ENCODE results near the gene R3HDM1. TPM values are rescaled to one million over a fixed set of nuclear protein-coding genes. Genes with fewer than 3 reads are reported as not detected.

The R3HDM1 gene
- total RNA-seq, 1 donor from 2014 or later: 44.7 TPM

GRCh38 chr2:135636982-135637381 is 105.7 kb downstream of the R3HDM1 start:
- Histone ChIP-seq H2AFZ (ENCODE audit: low read depth, low read length) (no peak overlapping the region), H3K9me3 (ENCODE audit: insufficient read depth, low read depth, low read length) (no peaks in the 10 kb centered on the region), H3K9ac (ENCODE audit: low read length) (no peak overlapping the region), H4K20me1 (ENCODE audit: insufficient read depth, low read length) (no peaks in the 10 kb centered on the region), H3K4me3 (ENCODE audit: insufficient read depth, low read depth, low read length) (no peak overlapping the region), H3K4me2 (ENCODE audit: low read length) (no peak overlapping the region), H3K4me1 (ENCODE audit: insufficient read depth, low read length) (no peaks in the 10 kb centered on the region), H3K27ac (ENCODE audit: low read depth, low read length) (no peak overlapping the region), H3K27me3 (ENCODE audit: insufficient read depth, low read length) (no peaks in the 10 kb centered on the region), H3K36me3 (ENCODE audit: insufficient read depth, low read length) (peaks cover 16% of the 10 kb centered on the region), H3K79me2 (ENCODE audit: insufficient read depth, low read length) (no peaks in the 10 kb centered on the region)
- DNase-seq (ENCODE audit: low read depth) (no peak), FAIRE-seq (no peak)
- Mint-ChIP-seq H3K9me3 (ENCODE audit: unreplicated experiment) (no peaks in the 10 kb centered on the region), H3K36me3 (ENCODE audit: low read depth, unreplicated experiment) (peaks cover 10% of the 10 kb centered on the region), H3K27me3 (ENCODE audit: low read depth, unreplicated experiment) (no peaks in the 10 kb centered on the region), H3K27ac (ENCODE audit: unreplicated experiment) (no peak overlapping the region), H3K4me1 (ENCODE audit: low read depth, unreplicated experiment) (no peaks in the 10 kb centered on the region), H3K4me3 (ENCODE audit: unreplicated experiment) (no peak overlapping the region)
- TF ChIP-seq EZH2 (IDR thresholded peaks at IDR 0.05; ENCODE audit: insufficient read depth, low read length): no peak
- no peak for TF ChIP-seq CTCF (IDR thresholded peaks at IDR 0.05; ENCODE audit: insufficient read depth, low read depth, low read length)

- no peak overlapping the region for H3K27ac ChIP-seq (ENCODE audit: low read depth, low read length)
- Mint-ChIP-seq H3K4me3 (ENCODE audit: unreplicated experiment) (no peak overlapping the region), H3K4me1 (ENCODE audit: low read depth, unreplicated experiment) (no peaks in the 10 kb centered on the region), H3K27me3 (ENCODE audit: low read depth, unreplicated experiment) (no peaks in the 10 kb centered on the region), H3K36me3 (ENCODE audit: low read depth, unreplicated experiment) (peaks cover 10% of the 10 kb centered on the region), H3K9me3 (ENCODE audit: unreplicated experiment) (no peaks in the 10 kb centered on the region), H3K27ac (ENCODE audit: unreplicated experiment) (no peak overlapping the region)
- H3K4me2 ChIP-seq (ENCODE audit: low read length): no peak overlapping the region
- H3K79me2 ChIP-seq (ENCODE audit: insufficient read depth, low read length): no peaks in the 10 kb centered on the region
- TF ChIP-seq EZH2 (IDR thresholded peaks at IDR 0.05; ENCODE audit: insufficient read depth, low read length) (no peak), CTCF (IDR thresholded peaks at IDR 0.05; ENCODE audit: insufficient read depth, low read depth, low read length) (no peak)
- H3K4me3 ChIP-seq (ENCODE audit: insufficient read depth, low read depth, low read length): no peak overlapping the region
- no peak overlapping the region for H3K9ac ChIP-seq (ENCODE audit: low read length)
- FAIRE-seq: no peak
- H4K20me1 ChIP-seq (ENCODE audit: insufficient read depth, low read length): no peaks in the 10 kb centered on the region
- no peaks in the 10 kb centered on the region for H3K27me3 ChIP-seq (ENCODE audit: insufficient read depth, low read length)
- H3K9me3 ChIP-seq (ENCODE audit: insufficient read depth, low read depth, low read length): no peaks in the 10 kb centered on the region
- H3K36me3 ChIP-seq (ENCODE audit: insufficient read depth, low read length): peaks cover 10% of the 10 kb centered on the region
- no peak for DNase-seq (ENCODE audit: low read depth)
- H3K4me1 ChIP-seq (ENCODE audit: insufficient read depth, low read length): no peaks in the 10 kb centered on the region
- no peak overlapping the region for H2AFZ ChIP-seq (ENCODE audit: low read depth, low read length)
These were observed 106.3 kb downstream of the R3HDM1 start for GRCh38 chr2:135637456-135638087.

- Histone ChIP-seq H3K4me3 (ENCODE audit: insufficient read depth, low read depth, low read length) (no peak overlapping the region), H3K79me2 (ENCODE audit: insufficient read depth, low read length) (no peaks in the 10 kb centered on the region), H3K4me1 (ENCODE audit: insufficient read depth, low read length) (no peaks in the 10 kb centered on the region), H3K9me3 (ENCODE audit: insufficient read depth, low read depth, low read length) (no peaks in the 10 kb centered on the region), H3K4me2 (ENCODE audit: low read length) (no peak overlapping the region), H3K9ac (ENCODE audit: low read length) (no peak overlapping the region), H3K36me3 (ENCODE audit: insufficient read depth, low read length) (peaks cover 10% of the 10 kb centered on the region), H3K27ac (ENCODE audit: low read depth, low read length) (no peak overlapping the region), H4K20me1 (ENCODE audit: insufficient read depth, low read length) (no peaks in the 10 kb centered on the region), H2AFZ (ENCODE audit: low read depth, low read length) (no peak overlapping the region), H3K27me3 (ENCODE audit: insufficient read depth, low read length) (no peaks in the 10 kb centered on the region)
- Mint-ChIP-seq H3K4me3 (ENCODE audit: unreplicated experiment) (no peak overlapping the region), H3K27ac (ENCODE audit: unreplicated experiment) (no peak overlapping the region), H3K27me3 (ENCODE audit: low read depth, unreplicated experiment) (no peaks in the 10 kb centered on the region), H3K9me3 (ENCODE audit: unreplicated experiment) (no peaks in the 10 kb centered on the region), H3K4me1 (ENCODE audit: low read depth, unreplicated experiment) (no peaks in the 10 kb centered on the region), H3K36me3 (ENCODE audit: low read depth, unreplicated experiment) (peaks cover 10% of the 10 kb centered on the region)
- FAIRE-seq: no peak
- DNase-seq (ENCODE audit: low read depth): no peak
- TF ChIP-seq CTCF (IDR thresholded peaks at IDR 0.05; ENCODE audit: insufficient read depth, low read depth, low read length) (no peak), EZH2 (IDR thresholded peaks at IDR 0.05; ENCODE audit: insufficient read depth, low read length) (no peak)
These were observed 107.5 kb downstream of the R3HDM1 start for GRCh38 chr2:135638825-135639224.

Data from astrocyte (in vitro differentiated cells and primary cell).